Right atrium auricular region (tissue), 2 donors: ENCODE measurements around the gene TEX54. TPM values are rescaled to one million over a fixed set of nuclear protein-coding genes. Genes with fewer than 3 reads are reported as not detected.
"Not testable (repeated sequence)": the region's sequence is repeated elsewhere in the genome, so short reads cannot be mapped to it uniquely, and the experiment has no call there.

Experiments used
- DNase-seq: peaks from one replicate; pipeline ENCODE4 v3.0.0-alpha.2; 2019; ENCODE audit warnings: low spot score
- H3K27ac ChIP-seq, 2 donors: fragments of 200-600 bp; sonication (generic); 1 replicate in 1 of 2; 2 replicates in 1 of 2; pipeline ENCODE4 v1.5.1; 2016 to 2019
- H3K27me3 ChIP-seq, 2 donors: fragments of 200-600 bp; sonication (generic); one replicate each; pipeline versions ENCODE4 v1.5.1 to v1.6.0; 2017 to 2019
- H3K36me3 ChIP-seq: fragments of 200-600 bp; sonication (generic); one replicate; pipeline ENCODE4 v1.5.1; 2016
- H3K4me1 ChIP-seq, 2 donors: fragments of 200-600 bp; sonication (generic); one replicate each; pipeline versions ENCODE4 v1.5.1 to v1.6.0; 2017 to 2019
- H3K4me3 ChIP-seq, 2 donors: fragments of 200-600 bp; sonication (generic); 1 replicate in 1 of 2; 2 replicates in 1 of 2; pipeline ENCODE4 v1.5.1; 2017 to 2019; ENCODE audit warnings: mild to moderate bottlenecking in 1 of 2, moderate library complexity in 1 of 2
- H3K9me3 ChIP-seq, 2 donors: fragments of 200-600 bp; sonication (generic); one replicate each; pipeline ENCODE4 v1.5.1; 2019
- total RNA-seq, 2 donors: library from RNA; depleted of rRNA; stranded (reverse); fragments of >200 nt; gene quantifications; one replicate each; pipeline ENCODE4 v1.1.0, GENCODE V29; 2016
- TF ChIP-seq, protein P1 (sequence below), 2 donors: fragments of 200-600 bp; sonication (generic); IDR thresholded peaks; one replicate each; pipeline ENCODE4 v1.5.1; 2019; ENCODE audit warnings: antibody characterized with exemption in 2 of 2

Gene TEX54
- total RNA-seq, 2 donors from 2014 or later, result not detected

DNA sequence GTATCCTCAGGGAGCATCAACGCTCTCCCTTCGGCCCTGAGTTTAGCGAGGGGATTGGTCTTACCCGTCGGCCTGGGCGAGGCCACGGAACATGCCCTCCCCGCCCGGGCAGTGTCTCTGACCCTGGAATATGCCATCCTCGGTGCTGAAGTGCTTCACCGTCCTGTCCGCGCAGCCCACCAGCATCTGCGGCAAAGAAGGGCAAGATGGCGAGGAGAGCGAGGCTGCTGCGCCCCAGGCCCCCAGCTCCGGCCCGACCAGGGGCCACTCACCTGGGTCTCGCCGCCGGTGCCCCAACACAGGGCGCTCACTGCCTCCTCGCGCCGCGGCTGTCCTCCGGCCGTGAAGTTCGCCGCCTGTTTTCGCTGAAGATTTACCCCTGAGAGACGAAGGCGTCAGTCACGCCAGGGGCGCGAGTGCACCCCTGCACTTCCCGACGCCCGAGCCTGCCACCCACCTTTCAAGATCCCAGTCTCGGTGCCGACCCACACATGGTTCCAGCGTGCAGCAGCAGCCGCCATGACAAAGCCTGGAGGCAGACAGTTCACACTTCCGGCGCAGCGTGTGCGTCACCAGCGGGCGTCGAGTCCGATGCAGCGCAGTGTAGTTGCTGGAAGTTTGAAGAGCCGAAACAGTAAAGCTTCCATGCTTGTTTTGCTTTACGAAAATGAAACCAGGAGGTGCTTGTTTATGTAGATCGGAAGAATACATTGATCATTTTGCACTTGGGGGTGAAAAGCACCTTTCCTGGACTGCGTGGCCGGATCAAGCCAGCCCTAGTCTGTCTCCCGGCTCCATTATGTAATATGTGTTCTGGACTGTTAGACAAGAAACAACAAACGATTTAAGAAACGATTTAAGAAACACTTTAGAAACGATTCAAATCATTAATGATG, 6.7 kb upstream of the TEX54 start, which contains the start of gene WDR74:
TSS of gene WDR74 (minus strand) at position 541 of the 896 bp plus-strand sequence. CDS start at position 521, 20 bp downstream.
- Histone ChIP-seq H3K4me3 (peak within 1 kb of the TSS; percentile 69 to 94), H3K27me3 (no peaks in the 10 kb centered on the region), H3K4me1 (peaks cover 0 to 26% of the 10 kb centered on the region in 2 donors), H3K36me3 (peaks cover 17% of the 10 kb centered on the region), H3K27ac (peak within 1 kb of the TSS; percentile 96 to 97), H3K9me3 (no peaks in the 10 kb centered on the region)
- TF ChIP-seq, protein P1, sequence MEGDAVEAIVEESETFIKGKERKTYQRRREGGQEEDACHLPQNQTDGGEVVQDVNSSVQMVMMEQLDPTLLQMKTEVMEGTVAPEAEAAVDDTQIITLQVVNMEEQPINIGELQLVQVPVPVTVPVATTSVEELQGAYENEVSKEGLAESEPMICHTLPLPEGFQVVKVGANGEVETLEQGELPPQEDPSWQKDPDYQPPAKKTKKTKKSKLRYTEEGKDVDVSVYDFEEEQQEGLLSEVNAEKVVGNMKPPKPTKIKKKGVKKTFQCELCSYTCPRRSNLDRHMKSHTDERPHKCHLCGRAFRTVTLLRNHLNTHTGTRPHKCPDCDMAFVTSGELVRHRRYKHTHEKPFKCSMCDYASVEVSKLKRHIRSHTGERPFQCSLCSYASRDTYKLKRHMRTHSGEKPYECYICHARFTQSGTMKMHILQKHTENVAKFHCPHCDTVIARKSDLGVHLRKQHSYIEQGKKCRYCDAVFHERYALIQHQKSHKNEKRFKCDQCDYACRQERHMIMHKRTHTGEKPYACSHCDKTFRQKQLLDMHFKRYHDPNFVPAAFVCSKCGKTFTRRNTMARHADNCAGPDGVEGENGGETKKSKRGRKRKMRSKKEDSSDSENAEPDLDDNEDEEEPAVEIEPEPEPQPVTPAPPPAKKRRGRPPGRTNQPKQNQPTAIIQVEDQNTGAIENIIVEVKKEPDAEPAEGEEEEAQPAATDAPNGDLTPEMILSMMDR (IDR thresholded peaks at IDR 0.05), result no peak
- DNase-seq, result peak; percentile 94

GRCh38 chr11:62835336-62835735, 2.7 kb upstream of the TEX54 start:
- H3K36me3 ChIP-seq, result peaks cover 25% of the 10 kb centered on the region
- TF ChIP-seq, protein P1 (IDR thresholded peaks at IDR 0.05), result no peak
- peaks cover 0 to 38% of the 10 kb centered on the region in 2 donors for H3K4me1 ChIP-seq
- no peak for DNase-seq
- H3K9me3 ChIP-seq, result no peaks in the 10 kb centered on the region
- H3K27me3 ChIP-seq, result no peaks in the 10 kb centered on the region
- H3K4me3 ChIP-seq, result no peak overlapping the region
- no peak overlapping the region for H3K27ac ChIP-seq

DNA sequence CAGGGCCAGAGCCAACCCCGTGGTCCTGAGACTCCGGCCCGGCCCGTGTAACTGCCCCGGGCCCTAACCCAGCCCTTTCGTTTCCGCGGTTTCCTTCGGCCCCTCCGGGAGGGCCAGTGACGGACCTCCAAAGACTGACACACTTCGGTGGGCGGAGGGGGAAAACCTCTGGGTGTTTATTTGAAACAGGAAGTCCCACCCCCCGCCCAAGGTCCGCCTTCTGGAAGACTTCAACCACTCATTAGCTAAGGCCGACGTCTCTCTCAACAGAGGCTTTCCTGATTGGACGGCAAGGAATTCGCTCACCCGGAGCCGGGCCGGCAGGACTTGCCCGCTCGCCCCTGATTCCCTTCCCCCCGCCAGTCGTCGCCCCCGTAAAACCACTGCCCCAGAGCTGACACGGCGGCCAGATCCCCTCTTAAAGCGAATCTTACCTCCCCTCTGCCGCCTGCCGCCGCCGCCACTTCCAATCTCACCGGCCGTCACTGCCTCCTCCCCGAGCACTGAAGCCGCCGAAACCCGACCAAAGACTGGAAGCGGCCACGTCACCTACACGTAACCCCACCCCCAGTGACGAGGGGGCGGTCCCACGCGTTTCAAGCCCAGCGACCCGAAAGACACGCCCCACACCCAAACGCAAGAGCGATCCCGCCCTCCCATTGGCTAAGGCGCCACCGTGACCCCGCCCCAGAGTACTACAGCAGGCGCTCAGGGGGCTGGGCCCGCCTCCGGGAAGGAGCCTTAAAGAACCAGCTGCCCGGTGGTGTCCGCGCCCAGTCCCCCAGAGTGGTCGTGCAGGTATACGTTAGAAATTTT, 913 bp downstream of the TEX54 start, which contains the start of gene STX5:
TSS of gene STX5 (minus strand) at position 532 of the 816 bp plus-strand sequence. CDS start 808 bp downstream, outside the sequence.
- H3K27me3 ChIP-seq, result no peaks in the 10 kb centered on the region
- H3K27ac ChIP-seq, result peak within 1 kb of the TSS; percentile 96 to 98
- H3K9me3 ChIP-seq, result no peaks in the 10 kb centered on the region
- TF ChIP-seq, protein P1 (IDR thresholded peaks at IDR 0.05), result no peak
- peak; percentile 100 for DNase-seq
- peak within 1 kb of the TSS; percentile 92 to 93 for H3K4me3 ChIP-seq
- peaks cover 0 to 40% of the 10 kb centered on the region in 2 donors for H3K4me1 ChIP-seq
- H3K36me3 ChIP-seq, result peaks cover 37% of the 10 kb centered on the region

DNA sequence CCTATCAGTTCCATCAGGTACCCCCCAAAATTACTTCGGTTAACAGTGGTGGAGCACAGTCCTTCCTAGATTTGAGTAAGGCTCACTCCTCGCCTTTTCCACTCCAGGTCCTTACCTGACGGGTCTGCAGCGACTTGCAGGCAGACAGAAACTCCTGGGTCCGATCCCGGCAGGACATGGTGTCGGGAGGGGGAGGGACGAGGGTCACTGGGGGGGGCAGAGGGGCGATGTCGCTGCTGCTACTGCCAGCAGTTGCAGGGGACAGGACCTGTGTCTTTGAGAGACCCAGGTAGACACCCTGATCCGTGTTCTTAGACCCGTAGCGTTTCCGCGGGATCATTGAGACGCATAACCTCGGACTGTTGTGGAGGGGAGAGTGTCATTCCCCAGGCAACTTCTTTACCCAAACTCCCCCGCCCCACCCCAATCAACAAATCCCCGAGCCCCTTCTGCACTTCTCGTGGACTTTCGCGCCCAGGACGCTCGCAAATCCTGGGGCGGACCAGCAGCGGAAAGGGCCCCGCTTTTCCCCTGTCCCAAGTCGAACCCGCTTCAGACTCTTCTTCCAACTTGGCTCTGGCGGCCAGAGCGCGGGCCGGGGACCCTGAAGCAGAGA, 1.6 kb downstream of the TEX54 start:
- TF ChIP-seq, protein P1 (IDR thresholded peaks at IDR 0.05), result no peak
- peak overlapping the region; percentile 96 to 98 for H3K27ac ChIP-seq
- no peaks in the 10 kb centered on the region for H3K9me3 ChIP-seq
- no peak for DNase-seq
- peaks cover 44% of the 10 kb centered on the region for H3K36me3 ChIP-seq
- peaks cover 0 to 40% of the 10 kb centered on the region in 2 donors for H3K4me1 ChIP-seq
- peak overlapping the region; percentile 92 to 93 for H3K4me3 ChIP-seq
- no peaks in the 10 kb centered on the region for H3K27me3 ChIP-seq

- Histone ChIP-seq H3K4me1 (peaks cover 0 to 29% of the 10 kb centered on the region in 2 donors), H3K36me3 (peaks cover 48% of the 10 kb centered on the region)
- not testable (repeated sequence) for DNase-seq, H3K27me3 ChIP-seq, H3K9me3 ChIP-seq, H3K27ac ChIP-seq, H3K4me3 ChIP-seq
These were observed 4.5 kb downstream of the TEX54 start for GRCh38 chr11:62828130-62828529.
